Neural progenitor cell (in vitro differentiated cells): Measurements from ENCODE around the gene TIMP3. TPM values are rescaled to one million over a fixed set of nuclear protein-coding genes. Genes with fewer than 3 reads are reported as not detected.

Experiments used
- DNase-seq: peaks from one replicate; pipeline ENCODE4 v3.0.0-alpha.2; 2016; ENCODE audit warnings: low spot score
- H2AFZ ChIP-seq: fragments of 200-600 bp; sonication (generic); replicated peaks from 2 replicates; pipeline ENCODE4 v1.6.1; 2016; ENCODE audit warnings: antibody characterized with exemption
- H3F3A ChIP-seq: fragments of 200-600 bp; sonication (generic); 2 replicates; pipeline ENCODE4 v1.6.1; 2016; ENCODE audit warnings: antibody characterized with exemption, low read depth
- H3K27ac ChIP-seq: fragments of 200-600 bp; sonication (generic); 2 replicates; pipeline ENCODE4 v1.5.1; 2016; ENCODE audit warnings: mild to moderate bottlenecking
- H3K27me3 ChIP-seq: fragments of 200-600 bp; sonication (generic); 2 replicates; pipeline ENCODE4 v1.6.1; 2016; ENCODE audit warnings: mild to moderate bottlenecking, moderate library complexity
- H3K36me3 ChIP-seq: fragments of 200-600 bp; sonication (generic); 2 replicates; pipeline ENCODE4 v1.5.1; 2016
- H3K4me1 ChIP-seq: fragments of 200-600 bp; sonication (generic); 2 replicates; pipeline ENCODE4 v1.6.1; 2016; ENCODE audit warnings: mixed run types
- H3K4me2 ChIP-seq: fragments of 200-600 bp; sonication (generic); 2 replicates; pipeline ENCODE4 v1.6.1; 2016
- H3K4me3 ChIP-seq: fragments of 200-600 bp; sonication (generic); 2 replicates; pipeline ENCODE4 v1.5.1; 2016
- H3K79me2 ChIP-seq: fragments of 200-600 bp; sonication (generic); 2 replicates; pipeline ENCODE4 v1.6.1; 2016; ENCODE audit warnings: low read depth
- H3K9ac ChIP-seq: fragments of 200-600 bp; sonication (generic); 2 replicates; pipeline ENCODE4 v1.6.1; 2016
- H3K9me3 ChIP-seq: fragments of 200-600 bp; sonication (generic); 2 replicates; pipeline ENCODE4 v1.5.1; 2016; ENCODE audit warnings: low read depth
- H4K20me1 ChIP-seq: fragments of 200-600 bp; sonication (generic); 2 replicates; pipeline ENCODE4 v1.6.1; 2016; ENCODE audit warnings: low read depth
- H3K27ac Mint-ChIP-seq: 3 replicates; pipeline ENCODE4 v1.8.0; 2021; ENCODE audit warnings: mixed read lengths
- H3K27me3 Mint-ChIP-seq: 2 replicates; pipeline ENCODE4 v1.8.0; 2022; ENCODE audit warnings: low read depth, mild to moderate bottlenecking, inconsistent platforms, moderate library complexity, mixed read lengths; ENCODE audit not compliant: insufficient read depth
- H3K36me3 Mint-ChIP-seq: 3 replicates; pipeline ENCODE4 v1.8.0; 2021; ENCODE audit warnings: mixed read lengths
- H3K4me1 Mint-ChIP-seq: 3 replicates; pipeline ENCODE4 v1.8.0; 2021; ENCODE audit warnings: mixed read lengths
- H3K4me3 Mint-ChIP-seq: 3 replicates; pipeline ENCODE4 v1.8.0; 2021; ENCODE audit warnings: mild to moderate bottlenecking, moderate library complexity, mixed read lengths
- H3K9me3 Mint-ChIP-seq: 3 replicates; pipeline ENCODE4 v1.8.0; 2020; ENCODE audit warnings: mixed read lengths
- CTCF ChIP-seq: fragments of 200-600 bp; sonication (generic); IDR thresholded peaks from 2 replicates; pipeline ENCODE4 v1.5.1; 2017; ENCODE audit warnings: antibody characterized with exemption, mild to moderate bottlenecking
- EZH2 ChIP-seq: fragments of 200-600 bp; sonication (generic); IDR thresholded peaks from 2 replicates; pipeline ENCODE4 v1.6.1; 2017; ENCODE audit warnings: antibody characterized with exemption, mild to moderate bottlenecking, moderate library complexity
- EZH2phosphoT487 ChIP-seq: fragments of 200-600 bp; sonication (generic); IDR thresholded peaks from 2 replicates; pipeline ENCODE4 v1.6.1; 2017; ENCODE audit warnings: antibody characterized with exemption
- total RNA-seq: library from RNA; depleted of rRNA; stranded (reverse); fragments of >200 nt; gene quantifications from 2 replicates; pipeline ENCODE4 v1.2.3, GENCODE V29; 2015; ENCODE audit warnings: low replicate concordance

TIMP3 gene
- total RNA-seq, 1 donor from 2014 or later, result 6.3 TPM

GRCh38 chr22:32844251-32844650 is 42.7 kb downstream of the TIMP3 start:
- Histone ChIP-seq H2AFZ (no peak overlapping the region), H3F3A (no peaks in the 10 kb centered on the region), H3K4me1 (peaks cover 10% of the 10 kb centered on the region), H3K36me3 (no peaks in the 10 kb centered on the region), H3K9ac (no peak overlapping the region), H3K4me2 (no peak overlapping the region), H3K27ac (no peak overlapping the region), H3K9me3 (no peaks in the 10 kb centered on the region), H3K79me2 (no peaks in the 10 kb centered on the region), H4K20me1 (no peaks in the 10 kb centered on the region), H3K4me3 (no peak overlapping the region), H3K27me3 (no peaks in the 10 kb centered on the region)
- Mint-ChIP-seq H3K36me3 (no peaks in the 10 kb centered on the region), H3K4me1 (peaks cover 21% of the 10 kb centered on the region), H3K27me3 (peaks cover 7% of the 10 kb centered on the region), H3K4me3 (no peak overlapping the region), H3K9me3 (no peaks in the 10 kb centered on the region), H3K27ac (no peak overlapping the region)
- TF ChIP-seq EZH2phosphoT487 (no peak), EZH2 (no peak), CTCF (no peak)
- no peak for DNase-seq

GRCh38 chr22:32846780-32847491 is 45.4 kb downstream of the TIMP3 start:
- Mint-ChIP-seq H3K36me3 (no peaks in the 10 kb centered on the region), H3K27me3 (peaks cover 2% of the 10 kb centered on the region), H3K9me3 (no peaks in the 10 kb centered on the region), H3K4me3 (no peak overlapping the region), H3K4me1 (no peaks in the 10 kb centered on the region), H3K27ac (no peak overlapping the region)
- no peak overlapping the region for H3K9ac ChIP-seq
- no peaks in the 10 kb centered on the region for H3K27me3 ChIP-seq
- no peak for TF ChIP-seq EZH2
- no peak for TF ChIP-seq EZH2phosphoT487
- no peak for TF ChIP-seq CTCF
- no peak overlapping the region for H3K27ac ChIP-seq
- no peak overlapping the region for H2AFZ ChIP-seq
- H3K4me3 ChIP-seq, result no peak overlapping the region
- no peaks in the 10 kb centered on the region for H3K36me3 ChIP-seq
- no peak for DNase-seq
- H4K20me1 ChIP-seq, result no peaks in the 10 kb centered on the region
- no peaks in the 10 kb centered on the region for H3F3A ChIP-seq
- no peaks in the 10 kb centered on the region for H3K79me2 ChIP-seq
- H3K9me3 ChIP-seq, result no peaks in the 10 kb centered on the region
- no peaks in the 10 kb centered on the region for H3K4me1 ChIP-seq
- H3K4me2 ChIP-seq, result no peak overlapping the region

- Mint-ChIP-seq H3K27ac (no peak overlapping the region), H3K27me3 (no peaks in the 10 kb centered on the region), H3K4me3 (no peak overlapping the region), H3K36me3 (no peaks in the 10 kb centered on the region), H3K9me3 (no peaks in the 10 kb centered on the region), H3K4me1 (peaks cover 5% of the 10 kb centered on the region)
- Histone ChIP-seq H3K79me2 (no peaks in the 10 kb centered on the region), H3F3A (no peaks in the 10 kb centered on the region), H3K4me3 (no peak overlapping the region), H3K27ac (no peak overlapping the region), H4K20me1 (no peaks in the 10 kb centered on the region), H2AFZ (no peak overlapping the region), H3K9ac (no peak overlapping the region), H3K36me3 (no peaks in the 10 kb centered on the region), H3K4me2 (no peak overlapping the region), H3K4me1 (no peaks in the 10 kb centered on the region), H3K27me3 (no peaks in the 10 kb centered on the region), H3K9me3 (no peaks in the 10 kb centered on the region)
- no peak for DNase-seq
- no peak for TF ChIP-seq EZH2phosphoT487
- no peak for TF ChIP-seq CTCF
- TF ChIP-seq EZH2, result no peak
These were observed 46.7 kb downstream of the TIMP3 start for GRCh38 chr22:32848226-32848625.
